ENCODE data around the gene KRTAP24-1.

The KRTAP24-1 gene

GRCh38 chr21:30240661-30241060, 42.1 kb downstream of the KRTAP24-1 start:
- DNase-seq (ENCODE audit: low read depth): no peak
- no peak overlapping the region for H3K4me3 ChIP-seq (ENCODE audit: low read length)
- TF ChIP-seq, protein P1, sequence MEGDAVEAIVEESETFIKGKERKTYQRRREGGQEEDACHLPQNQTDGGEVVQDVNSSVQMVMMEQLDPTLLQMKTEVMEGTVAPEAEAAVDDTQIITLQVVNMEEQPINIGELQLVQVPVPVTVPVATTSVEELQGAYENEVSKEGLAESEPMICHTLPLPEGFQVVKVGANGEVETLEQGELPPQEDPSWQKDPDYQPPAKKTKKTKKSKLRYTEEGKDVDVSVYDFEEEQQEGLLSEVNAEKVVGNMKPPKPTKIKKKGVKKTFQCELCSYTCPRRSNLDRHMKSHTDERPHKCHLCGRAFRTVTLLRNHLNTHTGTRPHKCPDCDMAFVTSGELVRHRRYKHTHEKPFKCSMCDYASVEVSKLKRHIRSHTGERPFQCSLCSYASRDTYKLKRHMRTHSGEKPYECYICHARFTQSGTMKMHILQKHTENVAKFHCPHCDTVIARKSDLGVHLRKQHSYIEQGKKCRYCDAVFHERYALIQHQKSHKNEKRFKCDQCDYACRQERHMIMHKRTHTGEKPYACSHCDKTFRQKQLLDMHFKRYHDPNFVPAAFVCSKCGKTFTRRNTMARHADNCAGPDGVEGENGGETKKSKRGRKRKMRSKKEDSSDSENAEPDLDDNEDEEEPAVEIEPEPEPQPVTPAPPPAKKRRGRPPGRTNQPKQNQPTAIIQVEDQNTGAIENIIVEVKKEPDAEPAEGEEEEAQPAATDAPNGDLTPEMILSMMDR (conservative IDR thresholded peaks at IDR 0.05; ENCODE audit: low read length): no peak

DNA sequence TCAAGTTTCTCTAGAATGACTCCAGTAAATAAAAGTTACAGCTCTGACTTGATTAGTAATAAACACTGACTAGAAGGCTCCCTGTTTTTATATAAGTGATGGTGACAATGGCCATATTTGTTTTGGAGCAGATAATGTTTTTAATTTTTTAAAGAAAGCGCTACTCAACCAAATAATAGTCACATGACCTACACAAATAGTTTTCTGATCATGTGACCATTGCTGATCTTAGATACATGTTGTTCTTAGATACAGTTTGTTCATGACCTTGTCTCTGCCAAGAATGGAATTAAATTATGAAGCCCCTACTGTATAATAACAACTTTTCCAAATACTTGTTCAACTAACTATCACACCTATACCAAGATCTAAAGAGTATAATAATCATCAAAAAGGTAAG, 44.6 kb downstream of the KRTAP24-1 start:
- no peak for DNase-seq (ENCODE audit: low read depth)
- TF ChIP-seq, protein P1 (conservative IDR thresholded peaks at IDR 0.05; ENCODE audit: low read length): no peak
- no peak overlapping the region for H3K4me3 ChIP-seq (ENCODE audit: low read length)

- peak; percentile 22 for DNase-seq (ENCODE audit: low read depth)
- no peak overlapping the region for H3K4me3 ChIP-seq (ENCODE audit: low read length)
- TF ChIP-seq, protein P1 (conservative IDR thresholded peaks at IDR 0.05; ENCODE audit: low read length): no peak
Measured at GRCh38 chr21:30234643-30235042, 48.1 kb downstream of the KRTAP24-1 start.

DNA sequence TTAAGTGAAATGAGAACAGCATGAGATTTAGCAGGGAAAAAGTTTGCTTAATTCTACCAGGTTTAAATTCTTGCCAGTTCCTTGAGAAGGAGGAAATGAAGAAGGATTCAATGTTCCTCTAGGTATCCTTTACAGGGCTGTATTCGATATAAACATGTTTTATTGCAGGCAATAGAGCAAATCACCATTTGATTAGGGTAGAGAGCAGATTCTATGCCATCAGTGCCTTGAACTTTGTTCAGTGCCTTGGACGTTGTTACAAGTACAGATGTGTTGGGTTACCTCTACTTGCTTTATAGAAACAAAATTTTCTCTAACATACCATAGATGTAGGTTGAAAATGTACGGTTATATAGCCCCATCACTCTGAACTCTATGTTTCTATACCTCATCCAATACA, 48.7 kb downstream of the KRTAP24-1 start:
- no peak for DNase-seq (ENCODE audit: low read depth)
- TF ChIP-seq, protein P1 (conservative IDR thresholded peaks at IDR 0.05; ENCODE audit: low read length): no peak
- no peak overlapping the region for H3K4me3 ChIP-seq (ENCODE audit: low read length)

DNA sequence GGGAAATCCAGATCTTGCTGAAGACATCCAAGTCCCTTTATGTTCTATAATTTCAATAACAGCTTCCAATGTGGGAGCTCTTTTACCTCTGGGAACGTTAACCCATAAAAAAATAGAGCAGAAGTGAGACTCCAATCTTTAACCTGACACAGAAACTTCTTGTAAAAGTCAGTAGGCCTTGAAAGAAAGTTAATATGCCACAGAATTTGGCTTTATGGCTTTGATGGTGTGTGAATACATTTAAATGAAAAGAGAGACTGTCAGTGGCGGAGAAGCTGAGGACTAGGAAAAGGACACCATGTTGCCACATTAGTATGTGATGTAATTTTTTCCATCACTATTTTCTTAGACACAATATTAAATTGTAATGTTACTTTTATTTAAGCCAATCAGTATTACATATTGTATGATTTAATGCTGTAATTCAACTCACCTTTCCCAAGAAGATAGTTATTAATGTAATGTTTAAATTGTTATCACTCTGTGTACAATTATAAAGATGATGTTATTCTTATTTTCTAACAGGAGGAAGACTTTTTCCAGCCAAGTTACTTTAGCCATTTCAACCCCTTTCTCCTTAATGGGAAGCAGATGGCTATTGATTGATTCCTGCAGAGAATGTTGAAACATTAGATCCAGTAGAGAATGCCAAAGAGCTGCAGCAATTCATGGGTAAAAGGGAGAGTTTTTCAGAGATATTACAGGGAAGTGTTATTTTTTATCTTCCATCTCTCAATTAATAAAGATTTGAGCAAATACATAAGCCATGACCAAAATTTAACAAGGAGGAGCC, 49.3 kb downstream of the KRTAP24-1 start:
- TF ChIP-seq, protein P1 (conservative IDR thresholded peaks at IDR 0.05; ENCODE audit: low read length): no peak
- DNase-seq (ENCODE audit: low read depth): peak; percentile 2

DNA sequence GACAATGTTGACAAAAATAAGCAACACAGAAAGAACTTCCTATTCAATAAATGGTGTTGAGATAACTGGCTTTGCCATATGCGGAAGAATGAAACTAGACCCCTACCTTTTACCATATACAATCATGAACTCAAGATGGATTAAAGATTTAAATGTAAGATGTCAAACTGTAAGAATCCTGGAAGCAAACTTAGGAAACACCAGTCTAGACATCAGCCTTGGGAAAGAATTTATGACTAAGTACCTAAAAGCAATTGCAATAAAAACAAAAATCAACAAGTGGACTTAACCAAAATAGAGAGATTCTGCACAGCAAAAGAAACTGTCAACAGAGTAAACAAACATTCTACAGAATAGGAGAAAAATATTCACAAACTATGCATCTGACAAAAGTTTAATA, 50.7 kb downstream of the KRTAP24-1 start:
- TF ChIP-seq, protein P1 (conservative IDR thresholded peaks at IDR 0.05; ENCODE audit: low read length): no peak
- no peak overlapping the region for H3K4me3 ChIP-seq (ENCODE audit: low read length)
- DNase-seq (ENCODE audit: low read depth): no peak

More for the DNA sequence above, 49.3 kb downstream of the KRTAP24-1 start:
- no peak overlapping the region for H3K4me3 ChIP-seq (ENCODE audit: low read length)

Data from AG10803 (cell line).